GM23248 (cell line): ENCODE measurements around the gene S100A3.

Experiments used
- EZH2 ChIP-seq: fragments of 200-600 bp; sonication (generic); IDR thresholded peaks from 2 replicates; pipeline ENCODE4 v1.6.1; 2018; ENCODE audit warnings: antibody characterized with exemption, mild to moderate bottlenecking; ENCODE audit not compliant: insufficient read depth, poor library complexity, severe bottlenecking
- EZH2phosphoT487 ChIP-seq: fragments of 200-600 bp; sonication (generic); IDR thresholded peaks from 2 replicates; pipeline ENCODE4 v1.6.1; 2018; ENCODE audit warnings: antibody characterized with exemption, moderate library complexity, mild to moderate bottlenecking, low read depth; ENCODE audit not compliant: insufficient read depth

- TF ChIP-seq EZH2, result no peak
- no peak for TF ChIP-seq EZH2phosphoT487
Measured at GRCh38 chr1:153507926-153508583, 41.0 kb downstream of the S100A3 start.
